ENCODE results near the gene ACOT7. TPM values are rescaled to one million over a fixed set of nuclear protein-coding genes. Genes with fewer than 3 reads are reported as not detected.
"Not testable (repeated sequence)": the region's sequence is repeated elsewhere in the genome, so short reads cannot be mapped to it uniquely, and the experiment has no call there.

The ACOT7 gene, protein sequence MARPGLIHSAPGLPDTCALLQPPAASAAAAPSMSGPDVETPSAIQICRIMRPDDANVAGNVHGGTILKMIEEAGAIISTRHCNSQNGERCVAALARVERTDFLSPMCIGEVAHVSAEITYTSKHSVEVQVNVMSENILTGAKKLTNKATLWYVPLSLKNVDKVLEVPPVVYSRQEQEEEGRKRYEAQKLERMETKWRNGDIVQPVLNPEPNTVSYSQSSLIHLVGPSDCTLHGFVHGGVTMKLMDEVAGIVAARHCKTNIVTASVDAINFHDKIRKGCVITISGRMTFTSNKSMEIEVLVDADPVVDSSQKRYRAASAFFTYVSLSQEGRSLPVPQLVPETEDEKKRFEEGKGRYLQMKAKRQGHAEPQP
- 28.1 TPM for polyA plus RNA-seq (ENCODE audit: insufficient read length)
- long read RNA-seq, donor 1, transcript ACOT7-210 (9 exons, 1,403 nt) = major isoform, 10 of 15 reads
- long read RNA-seq, donor 1, partial matches to known transcripts = 0 of 15 reads
- long read RNA-seq, donor 1, other reads (novel, unspliced or antisense) = 0 of 15 reads
- long read RNA-seq, donor 2, partial matches to known transcripts = 0 of 8 reads
- long read RNA-seq, donor 2, other reads (novel, unspliced or antisense) = 0 of 8 reads
- long read RNA-seq, donor 3, transcript ACOT7-210 (9 exons, 1,403 nt) = major isoform, 5 of 8 reads
- long read RNA-seq, donor 3, partial matches to known transcripts = 0 of 8 reads
- long read RNA-seq, donor 3, other reads (novel, unspliced or antisense) = 0 of 8 reads
- long read RNA-seq, donor 4, partial matches to known transcripts = 0 of 2 reads
- long read RNA-seq, donor 4, other reads (novel, unspliced or antisense) = 0 of 2 reads
- long read RNA-seq, donor 5, transcript ACOT7-210 (9 exons, 1,403 nt) = minor isoform, 11 of 26 reads
- long read RNA-seq, donor 5, transcript ACOT7-203 (9 exons, 1,432 nt) = major isoform, 15 of 26 reads
- long read RNA-seq, donor 5, partial matches to known transcripts = 0 of 26 reads
- long read RNA-seq, donor 5, other reads (novel, unspliced or antisense) = 0 of 26 reads
- long read RNA-seq, donor 6, transcript ACOT7-210 (9 exons, 1,403 nt) = major isoform, 8 of 12 reads
- long read RNA-seq, donor 6, partial matches to known transcripts = 0 of 12 reads
- long read RNA-seq, donor 6, other reads (novel, unspliced or antisense) = 0 of 12 reads
- long read RNA-seq, donor 7, transcript ACOT7-203 (9 exons, 1,432 nt) = minor isoform, 6 of 25 reads
- long read RNA-seq, donor 7, transcript ACOT7-210 (9 exons, 1,403 nt) = major isoform, 17 of 25 reads
- long read RNA-seq, donor 7, partial matches to known transcripts = 0 of 25 reads
- long read RNA-seq, donor 7, other reads (novel, unspliced or antisense) = 0 of 25 reads
- long read RNA-seq, donor 8, transcript ACOT7-203 (9 exons, 1,432 nt) = major isoform, 7 of 9 reads
- long read RNA-seq, donor 8, partial matches to known transcripts = 0 of 9 reads
- long read RNA-seq, donor 8, other reads (novel, unspliced or antisense) = 0 of 9 reads

GRCh38 chr1:6393400-6394187 lies at the start of gene ACOT7:
ACOT7 (minus strand) TSS chr1:6393767; CDS start chr1:6393399, 368 bp downstream.
- DNase-seq = peak; percentile 89

GRCh38 chr1:6441586-6441985 lies 48.0 kb upstream of the ACOT7 start:
- DNase-seq = no peak

GRCh38 chr1:6440198-6441126 lies 46.9 kb upstream of the ACOT7 start:
- DNase-seq = no peak

GRCh38 chr1:6438047-6438525 lies 44.5 kb upstream of the ACOT7 start:
- no peak for DNase-seq

GRCh38 chr1:6437012-6437700 lies 43.6 kb upstream of the ACOT7 start:
- DNase-seq = not testable (repeated sequence)

- not testable (repeated sequence) for DNase-seq
These were observed 42.7 kb upstream of the ACOT7 start for GRCh38 chr1:6436277-6436676.

DNA sequence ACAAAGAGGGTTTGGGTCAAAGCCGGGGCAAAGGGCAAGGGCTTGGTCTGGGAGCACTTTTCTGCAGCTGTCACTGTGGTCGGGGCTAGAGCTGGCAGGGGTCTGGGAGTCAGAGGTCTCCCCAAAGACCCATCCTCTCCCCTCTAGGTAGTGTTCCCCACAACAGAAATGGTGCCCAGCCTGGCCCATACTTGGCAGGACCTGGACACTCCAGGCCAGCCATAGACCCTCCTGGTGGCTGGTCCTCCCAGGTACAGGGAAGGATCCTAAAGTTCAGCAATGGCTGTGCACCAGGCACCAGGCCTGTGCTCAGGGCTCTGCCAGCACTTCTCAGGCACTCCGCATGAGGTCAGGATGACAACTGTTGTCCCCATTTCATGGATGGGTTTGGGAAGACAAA lies 42.0 kb upstream of the ACOT7 start:
- DNase-seq = no peak

DNA sequence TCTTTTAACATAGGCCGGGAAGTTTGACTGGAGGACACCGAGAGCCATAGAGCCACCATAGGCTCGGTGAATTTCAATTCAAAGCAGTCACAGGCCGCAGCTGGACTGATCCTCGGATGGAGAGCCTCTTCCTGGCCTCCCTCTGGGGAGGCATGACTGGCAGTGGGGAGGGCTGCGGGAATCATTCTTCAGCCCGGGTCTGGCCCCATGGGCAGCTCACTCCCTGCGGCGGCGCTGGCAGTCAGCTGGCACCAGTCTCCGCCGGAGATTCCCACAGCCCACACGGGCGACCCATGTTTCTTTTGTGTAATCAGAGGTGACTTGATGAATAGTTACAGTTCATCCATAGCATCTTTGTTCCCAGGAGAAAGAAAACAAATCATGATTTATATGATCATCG lies 41.6 kb upstream of the ACOT7 start:
- DNase-seq = no peak

DNA sequence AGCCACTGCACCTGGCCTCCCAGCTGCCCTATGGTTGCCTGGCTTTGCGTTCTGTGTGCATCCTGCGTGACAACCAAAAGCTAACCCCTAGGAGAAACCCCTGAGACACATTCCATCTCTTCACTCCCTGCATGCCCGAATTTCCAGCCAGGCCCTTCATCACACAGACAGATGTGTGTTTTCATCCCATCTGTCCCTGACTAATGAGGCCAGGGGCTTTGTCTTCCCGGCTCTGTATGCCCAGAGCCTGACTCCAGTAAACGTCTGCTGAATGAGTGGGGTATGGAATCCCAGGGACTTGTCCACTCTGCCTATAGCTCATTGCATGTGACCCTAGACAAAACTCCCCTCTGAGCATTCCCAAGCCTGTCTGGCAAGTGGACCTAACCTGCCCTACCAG lies 40.6 kb upstream of the ACOT7 start:
- no peak for DNase-seq

- not testable (repeated sequence) for DNase-seq
These were observed 38.3 kb upstream of the ACOT7 start for GRCh38 chr1:6431645-6432579.

DNA sequence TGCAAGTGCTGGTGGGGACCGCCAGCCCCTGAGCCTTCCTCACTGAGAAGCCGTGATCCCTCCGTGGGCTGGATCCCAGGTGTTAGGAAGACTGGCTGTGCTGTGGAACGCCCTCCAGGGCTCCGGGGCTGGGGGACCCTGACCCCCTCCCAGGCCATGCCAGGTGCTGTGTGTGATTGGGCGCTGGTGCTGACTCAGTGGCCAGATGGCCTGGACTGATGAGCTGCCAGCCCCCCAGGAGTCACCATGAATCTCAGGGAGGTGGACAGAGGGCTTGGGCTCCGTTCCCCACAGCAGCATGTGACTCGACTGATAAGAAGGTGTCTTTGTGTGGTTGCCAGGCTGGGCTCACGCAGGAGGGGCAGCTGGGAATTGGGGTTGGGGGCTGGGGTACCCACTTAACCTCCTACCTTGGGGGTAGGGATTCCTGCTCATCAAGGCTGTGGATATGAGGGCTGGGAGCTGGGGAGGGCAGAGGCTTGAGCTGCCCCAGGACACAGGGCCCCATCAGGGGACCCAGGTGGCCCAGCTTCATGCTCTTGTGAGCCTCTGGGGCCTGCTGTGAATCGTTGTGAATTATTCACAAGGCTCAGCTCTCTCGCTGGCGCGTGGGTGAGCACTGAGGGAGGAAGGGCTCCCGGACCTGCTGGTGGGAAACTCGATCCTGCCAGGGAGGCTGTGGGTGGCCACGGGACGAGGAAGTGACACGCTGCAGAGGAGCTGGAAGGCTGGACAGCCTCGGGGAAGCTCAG lies 36.3 kb upstream of the ACOT7 start:
- not testable (repeated sequence) for DNase-seq

DNA sequence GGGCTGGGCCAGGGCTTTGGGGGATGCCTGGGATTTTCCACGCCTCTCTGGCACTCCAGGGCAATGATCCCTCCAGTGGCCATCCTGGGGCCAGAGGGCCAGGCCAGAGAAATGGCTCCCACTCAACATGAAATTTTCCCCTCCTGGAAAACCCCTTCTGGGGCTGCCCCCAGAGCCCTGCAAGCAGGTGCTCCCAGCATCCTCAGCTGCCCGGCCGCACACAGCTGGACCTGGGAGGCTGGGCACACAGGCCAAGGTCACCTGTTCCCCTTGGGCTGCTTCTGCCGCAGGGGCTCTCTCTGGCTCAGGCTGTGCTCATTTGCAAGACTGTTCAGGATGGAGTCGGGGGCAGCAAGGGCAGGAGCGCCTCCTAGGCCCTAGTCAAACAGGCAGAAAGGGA lies 34.9 kb upstream of the ACOT7 start:
- not testable (repeated sequence) for DNase-seq

GRCh38 chr1:6427441-6428390 lies 34.1 kb upstream of the ACOT7 start:
- no peak for DNase-seq

- DNase-seq = no peak
These were observed 33.4 kb upstream of the ACOT7 start for GRCh38 chr1:6426972-6427350.

DNA sequence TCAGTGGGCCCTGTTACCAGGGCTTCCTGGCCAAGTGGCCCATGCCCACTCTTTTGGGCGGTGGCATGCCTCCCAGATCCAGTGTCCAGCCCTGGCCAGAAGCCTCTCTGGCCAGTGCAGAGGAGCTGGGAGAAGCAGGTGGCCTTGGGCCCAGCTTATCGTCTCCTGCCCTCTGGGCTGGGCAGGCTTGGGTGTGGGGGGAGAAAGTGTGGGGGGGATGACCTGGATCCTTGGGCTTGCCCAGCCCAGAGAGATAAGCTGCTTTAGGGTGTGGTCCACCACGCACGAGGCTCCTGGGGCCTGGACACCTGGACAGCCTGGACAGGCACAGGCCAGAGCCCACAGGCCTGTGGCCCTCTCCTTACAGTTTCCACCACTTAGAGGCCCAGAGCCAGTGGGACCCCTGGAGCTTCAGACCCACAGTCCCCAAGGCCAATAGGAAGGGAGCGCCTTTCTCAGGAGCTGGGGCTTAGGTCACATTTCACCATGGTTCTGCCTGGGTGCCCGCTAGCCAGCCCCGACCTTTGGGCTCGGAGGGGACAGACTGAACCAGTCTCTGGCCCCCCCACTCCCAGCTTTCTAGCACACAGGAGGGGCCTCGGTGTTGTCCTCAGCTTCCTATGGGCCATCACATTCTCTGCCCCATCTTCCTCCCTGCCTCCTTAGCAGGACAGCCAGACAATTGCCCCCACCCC lies 32.9 kb upstream of the ACOT7 start:
- DNase-seq = no peak

Measured in left kidney (tissue), 8 donors.